Brain pericyte (primary cell): ENCODE measurements around the gene PYGM.

Source experiments
- DNase-seq: peaks from one replicate; pipeline ENCODE4 v3.0.0-alpha.2; 2012; ENCODE audit warnings: low read depth, low spot score

Gene PYGM

DNA sequence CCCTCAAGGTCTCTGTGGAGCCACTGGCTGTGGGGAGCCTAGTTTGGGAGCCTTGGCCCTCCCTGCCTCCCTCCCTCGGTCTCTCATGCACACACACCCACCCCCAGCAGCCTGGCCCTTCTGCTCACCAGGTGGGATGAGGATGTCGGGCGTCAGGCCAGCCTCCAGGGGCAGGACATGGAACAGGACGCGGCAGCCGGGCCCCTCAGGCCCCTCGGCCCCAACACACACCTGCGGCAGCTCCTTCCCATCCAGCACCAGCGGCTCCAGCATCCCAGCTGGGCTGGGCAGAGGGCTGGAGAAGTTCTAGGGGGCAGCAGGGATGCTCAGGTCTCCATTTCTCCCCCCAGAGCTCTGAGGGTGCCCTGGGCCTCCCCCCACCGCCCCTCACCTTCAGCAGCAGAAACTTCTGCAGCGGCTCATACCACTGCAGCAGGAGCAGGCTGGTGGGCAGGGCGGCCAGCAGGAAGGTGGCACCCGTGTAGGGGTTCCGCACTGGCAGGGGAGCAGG lies 32.1 kb upstream of the PYGM start:
- no peak for DNase-seq

GRCh38 chr11:64790205-64791095 lies 30.7 kb upstream of the PYGM start:
- DNase-seq, result no peak

DNA sequence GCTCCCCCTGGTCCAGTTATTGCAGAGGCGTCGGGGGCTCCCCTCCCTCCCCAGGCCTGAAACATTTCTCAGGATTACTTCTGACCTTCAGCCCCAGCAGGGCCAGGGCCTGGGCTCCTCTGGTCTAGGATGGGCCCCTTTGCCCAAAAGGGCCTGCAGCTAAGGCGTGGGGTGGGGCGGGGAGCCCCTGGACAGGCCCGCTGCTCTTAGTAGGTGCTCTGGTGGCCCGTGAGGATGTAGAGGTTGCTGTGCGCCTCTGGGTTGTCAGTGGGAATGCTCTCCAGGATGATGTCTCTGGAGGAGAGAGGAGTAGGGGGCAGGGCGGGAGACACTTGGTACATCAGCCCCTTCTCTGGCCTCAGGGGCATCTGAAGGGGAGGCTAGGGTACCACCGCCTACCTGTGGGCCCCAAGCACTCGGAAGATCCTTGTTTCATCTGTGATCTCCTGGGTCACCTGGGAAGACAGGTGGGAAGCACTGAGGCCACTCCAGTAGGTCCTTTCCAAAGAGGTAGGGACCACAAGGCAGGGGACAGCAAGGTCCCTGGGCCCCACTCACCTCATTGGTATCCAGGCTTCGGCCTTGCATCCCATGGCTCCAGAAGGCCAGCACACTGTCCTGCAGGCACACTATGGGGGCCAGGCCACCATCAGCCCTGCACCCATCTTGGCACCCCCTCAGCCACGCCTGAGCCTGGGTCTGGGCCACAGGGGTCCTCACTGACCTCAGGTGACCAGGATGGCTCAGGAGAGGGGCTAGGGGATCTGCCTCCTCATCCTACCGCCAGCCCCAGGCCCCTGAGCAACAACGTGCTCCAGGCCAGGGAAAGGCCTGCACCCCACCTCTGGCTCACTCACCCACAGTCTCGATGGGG lies 29.8 kb upstream of the PYGM start:
- DNase-seq, result no peak

DNA sequence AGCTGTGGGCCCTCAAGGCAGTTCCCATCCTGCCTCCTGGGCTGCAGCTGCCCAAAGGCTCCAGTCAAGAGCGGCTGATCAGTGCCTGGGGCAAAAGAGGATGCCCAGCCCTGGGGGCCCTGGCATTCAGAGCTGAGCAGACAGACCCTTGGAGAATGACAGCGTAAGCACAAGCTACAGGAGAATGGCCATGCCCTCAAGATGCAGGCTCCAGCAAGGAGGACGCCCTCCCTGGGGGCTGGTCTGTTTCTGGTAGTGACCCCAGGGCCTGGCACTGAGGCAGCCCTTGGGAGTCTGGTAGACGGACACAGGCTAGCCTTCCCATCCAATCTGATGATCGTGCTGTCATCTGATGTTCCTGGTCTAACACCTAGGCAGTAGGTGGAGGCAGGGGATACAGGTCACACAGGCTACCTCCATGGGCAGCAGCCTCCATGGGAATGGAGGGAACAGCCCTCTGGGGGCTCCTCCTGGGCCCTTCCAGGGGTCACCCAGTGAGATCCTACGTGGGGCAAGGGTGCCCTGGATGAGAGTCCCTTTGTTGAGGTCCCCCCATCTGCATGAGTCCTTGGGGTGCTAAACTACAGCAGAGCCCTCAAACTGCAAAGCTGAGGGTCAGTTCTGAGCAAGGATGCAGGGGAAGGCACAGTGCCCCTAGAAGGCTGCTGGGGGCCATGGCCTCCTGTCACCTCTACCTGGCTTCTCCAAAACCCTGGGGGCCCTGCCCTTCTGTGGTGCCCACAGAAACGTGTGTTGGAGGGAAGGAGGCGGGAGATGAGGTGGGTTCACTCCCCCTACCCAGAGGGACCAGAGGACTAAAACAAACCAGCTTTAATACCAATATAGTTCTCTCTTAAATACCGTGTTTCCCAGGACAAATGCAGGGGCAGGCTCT lies 28.8 kb upstream of the PYGM start:
- DNase-seq, result no peak

GRCh38 chr11:64787526-64788320 lies 27.9 kb upstream of the PYGM start:
- no peak for DNase-seq

DNA sequence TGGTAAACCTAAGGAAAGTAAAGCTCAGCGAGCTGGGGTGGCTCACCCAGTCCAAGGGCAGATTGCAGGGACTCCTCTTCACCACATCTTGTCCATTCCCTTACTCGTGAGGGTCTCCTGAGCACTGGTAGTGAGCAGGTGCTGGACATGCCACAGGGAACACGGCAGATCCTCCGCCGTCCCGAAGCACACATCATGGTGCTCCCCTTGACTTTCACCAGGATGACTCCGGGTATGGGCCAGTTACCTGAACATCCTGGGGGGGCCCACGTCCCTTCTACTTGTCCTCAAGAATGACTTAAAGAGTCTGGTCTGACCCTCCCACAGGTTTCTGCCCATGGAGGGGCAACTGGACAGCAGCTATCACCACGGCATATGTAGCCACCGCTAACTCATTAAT lies 26.5 kb upstream of the PYGM start:
- no peak for DNase-seq

DNA sequence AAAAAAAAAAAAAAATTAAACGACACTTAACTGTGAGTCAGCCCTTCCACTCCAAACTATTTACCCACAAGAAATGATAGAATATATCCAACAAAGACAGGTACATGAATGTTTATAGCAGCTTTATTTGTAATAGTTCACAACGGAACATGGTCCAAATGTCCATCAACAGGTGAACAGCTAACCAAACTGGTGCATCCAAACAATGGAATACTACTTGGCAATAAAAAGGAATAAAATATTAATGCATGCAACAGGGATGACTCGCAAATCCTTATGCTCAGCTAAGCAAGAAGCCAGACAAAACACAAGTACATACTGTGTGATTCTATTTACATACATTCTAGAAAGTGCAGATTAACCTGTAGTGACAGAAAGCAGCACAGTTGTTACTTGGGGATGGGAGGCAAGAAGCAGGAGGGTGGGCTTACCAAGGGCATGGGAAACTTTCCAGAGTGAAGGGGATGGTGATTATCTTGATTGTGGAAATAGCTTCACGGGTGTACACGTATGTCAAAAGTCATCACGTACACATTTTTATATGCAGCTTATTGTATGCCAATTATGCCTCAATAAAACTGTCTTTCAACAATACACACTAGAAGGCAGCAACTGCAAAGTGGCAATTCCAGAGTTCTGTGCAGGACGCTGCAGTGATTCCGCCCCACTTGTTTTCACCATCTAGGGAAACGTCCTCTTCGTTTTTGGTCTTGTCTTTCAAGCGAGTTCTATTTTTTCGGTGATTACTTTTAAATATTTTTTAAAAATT lies 25.2 kb upstream of the PYGM start:
- DNase-seq, result no peak

- DNase-seq, result peak; percentile 100
These were observed 18.9 kb upstream of the PYGM start, which contains the start of gene SF1 for GRCh38 chr11:64778473-64779298. Gene SF1, minus strand, starts transcription at chr11:64778542. Its CDS starts 150 bp downstream, at chr11:64778392.

DNA sequence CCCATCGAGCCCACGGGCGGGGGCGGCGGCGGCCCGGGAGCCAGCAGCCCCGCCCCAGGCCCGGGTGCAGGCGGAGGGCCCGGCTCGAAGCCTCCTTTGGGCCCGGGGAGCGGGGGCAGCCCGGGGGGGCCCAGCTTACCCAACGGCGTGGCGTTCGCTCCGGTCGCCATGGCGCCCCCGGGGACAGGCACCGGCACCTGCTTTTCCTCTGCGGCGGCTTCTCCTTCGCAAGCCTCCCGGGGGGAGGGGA lies 18.4 kb upstream of the PYGM start:
- DNase-seq, result no peak

DNA sequence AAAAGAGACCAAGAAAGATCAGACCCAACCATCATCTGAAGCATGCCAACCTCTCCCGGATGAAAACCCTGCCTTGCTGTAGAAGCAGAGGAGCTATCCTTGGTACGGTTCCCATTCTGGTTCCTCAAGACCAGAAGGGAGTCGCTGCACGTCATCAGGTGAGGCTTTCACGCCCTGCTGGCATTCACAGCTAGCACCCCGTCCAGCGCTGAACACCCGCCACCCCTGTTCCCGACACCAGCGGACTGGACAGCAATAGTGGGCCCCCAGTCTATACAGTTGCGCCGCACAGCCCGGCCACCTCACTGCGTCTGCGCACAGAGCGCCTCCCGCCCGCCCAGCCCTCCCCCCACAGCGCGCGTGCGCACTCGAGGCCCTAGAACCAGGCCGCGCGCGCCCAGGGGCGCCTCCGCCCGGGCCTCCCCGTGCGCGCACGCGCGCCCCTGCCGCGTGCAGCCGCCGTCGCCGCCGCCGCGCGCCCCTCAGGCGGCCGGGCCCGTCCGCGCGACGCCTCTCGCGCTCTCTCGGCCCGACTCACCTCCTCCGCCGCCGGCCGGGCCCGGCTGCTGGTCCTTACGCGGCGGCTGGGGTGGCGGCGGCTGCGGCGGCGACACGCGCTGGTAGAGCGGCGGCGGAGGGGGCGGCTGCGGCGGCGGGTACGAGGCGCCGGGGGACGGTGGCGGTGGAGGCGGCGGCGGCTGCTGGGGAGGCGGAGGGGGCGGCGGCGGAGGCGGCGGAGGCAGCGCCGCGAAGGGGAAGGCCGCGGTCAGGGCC lies 17.9 kb upstream of the PYGM start:
- no peak for DNase-seq

DNA sequence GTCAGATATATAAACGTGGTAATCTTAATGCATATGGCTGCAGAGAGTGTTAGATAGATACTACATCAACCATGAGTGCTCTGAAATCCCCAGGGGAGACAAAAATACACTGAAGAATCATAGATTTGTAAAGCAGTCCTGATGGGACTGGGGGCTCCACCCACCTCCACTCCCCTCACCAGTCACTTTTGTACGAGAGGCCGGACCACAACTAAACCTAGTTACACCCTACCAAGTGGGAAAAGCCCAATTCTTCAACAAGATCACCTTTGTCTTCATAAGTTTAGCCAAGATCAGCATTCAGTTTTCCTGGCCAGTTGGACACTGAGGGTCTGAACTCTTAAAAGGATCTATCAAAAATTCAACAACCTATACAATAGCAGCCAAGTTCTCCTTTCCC lies 17.1 kb upstream of the PYGM start:
- no peak for DNase-seq

GRCh38 chr11:64776425-64776824 lies 16.7 kb upstream of the PYGM start:
- DNase-seq, result no peak

- DNase-seq, result no peak
These were observed 14.4 kb upstream of the PYGM start for GRCh38 chr11:64774144-64774543.

DNA sequence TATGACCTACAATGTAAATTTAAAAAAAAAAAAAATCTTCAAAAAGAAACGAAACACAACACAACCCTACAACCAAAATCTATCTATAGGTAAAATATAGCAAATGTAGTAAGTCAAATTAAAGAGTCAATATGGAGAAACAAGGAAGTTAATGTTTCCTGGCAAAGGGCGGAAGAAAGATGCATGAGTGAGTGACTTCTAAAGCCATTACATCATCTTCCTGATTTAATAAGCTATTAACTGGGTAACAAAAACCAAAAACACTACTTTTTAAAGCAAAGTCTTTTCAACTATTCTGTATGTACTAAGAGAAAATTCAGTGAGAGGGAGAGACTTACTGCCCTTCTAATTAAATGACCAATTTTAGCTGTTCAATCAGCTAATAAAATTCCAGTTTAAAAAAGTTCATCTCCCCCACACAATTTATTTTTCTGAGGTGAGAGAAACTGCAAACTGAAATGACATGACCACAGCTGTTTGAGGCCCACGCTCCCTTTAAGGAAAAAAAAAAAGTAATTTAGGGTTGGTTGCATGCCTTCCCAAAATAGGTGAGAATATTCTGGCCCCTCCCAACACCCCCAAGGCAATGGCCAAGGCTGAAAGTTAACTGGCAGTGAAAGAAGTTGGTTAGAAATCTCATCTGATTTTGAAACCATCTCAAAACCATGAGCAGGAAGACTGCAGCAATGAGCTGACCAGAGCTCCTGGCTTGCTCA lies 12.7 kb upstream of the PYGM start:
- no peak for DNase-seq

GRCh38 chr11:64771861-64772260 lies 12.1 kb upstream of the PYGM start:
- DNase-seq, result no peak

DNA sequence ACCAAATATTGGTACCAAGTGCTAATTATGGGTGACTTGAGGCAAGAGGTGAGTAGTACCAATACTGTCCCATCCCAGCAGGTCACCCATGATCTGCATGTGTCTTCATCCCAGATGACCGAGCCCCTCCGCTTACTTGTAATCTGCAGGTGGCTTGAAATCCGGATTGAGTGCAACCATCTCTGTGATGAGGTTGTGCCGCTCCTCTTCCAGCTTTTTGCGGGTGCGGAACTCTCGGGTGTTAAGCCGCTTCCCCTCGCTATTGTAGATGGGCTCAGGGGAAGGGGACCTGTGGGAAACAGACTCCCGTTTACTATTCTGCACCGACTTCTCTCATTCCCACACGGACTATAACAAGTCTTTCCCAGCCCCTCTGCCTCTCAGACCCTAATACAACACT lies 10.3 kb upstream of the PYGM start:
- DNase-seq, result no peak

- DNase-seq, result no peak
These were observed 9.5 kb upstream of the PYGM start for GRCh38 chr11:64769283-64769682.

DNA sequence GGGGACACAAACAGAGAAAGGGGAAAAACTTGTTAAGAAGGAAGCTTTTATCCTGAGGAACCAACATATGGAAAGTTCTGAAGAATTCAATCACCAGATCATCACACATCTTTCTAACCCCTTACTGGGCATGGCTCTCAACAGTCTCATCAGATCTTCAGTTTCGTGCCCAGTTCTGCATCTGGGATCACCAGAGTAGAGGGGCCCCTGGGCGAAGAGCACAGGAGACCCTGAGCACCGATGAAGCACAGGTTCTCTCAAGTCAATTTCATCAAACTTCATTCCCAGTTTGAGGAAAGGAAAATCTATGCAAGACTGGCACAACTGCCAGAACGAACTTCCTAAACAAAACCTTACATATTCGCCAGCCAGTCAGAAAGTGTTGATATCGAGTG lies 8.5 kb upstream of the PYGM start:
- no peak for DNase-seq
